Measurements from ENCODE around the gene MGAT1.

MGAT1 gene

GRCh38 chr5:180823346-180823745 lies 20.7 kb upstream of the MGAT1 start:
- TF ChIP-seq CSDC2 (CRISPR knock-in tag; IDR thresholded peaks at IDR 0.05) (no peak), BACH2 (CRISPR knock-in tag; IDR thresholded peaks at IDR 0.05; ENCODE audit: borderline replicate concordance) (no peak), ZFP3 (CRISPR knock-in tag; IDR thresholded peaks at IDR 0.05) (no peak), RARB (CRISPR knock-in tag; IDR thresholded peaks at IDR 0.05) (no peak), TSHZ2 (CRISPR knock-in tag; IDR thresholded peaks at IDR 0.05) (no peak), ZNF70 (CRISPR knock-in tag; IDR thresholded peaks at IDR 0.05) (no peak), PPARA (CRISPR knock-in tag; IDR thresholded peaks at IDR 0.05; ENCODE audit: borderline replicate concordance) (no peak), ZNF8 (CRISPR knock-in tag; IDR thresholded peaks at IDR 0.05) (no peak), ESRRG (CRISPR knock-in tag; IDR thresholded peaks at IDR 0.05) (no peak)
- ATAC-seq = no peak

GRCh38 chr5:180821538-180821937 lies 18.9 kb upstream of the MGAT1 start:
- no peak for TF ChIP-seq ZFP30 (CRISPR knock-in tag; IDR thresholded peaks at IDR 0.05)
- TF ChIP-seq ZNF565 (CRISPR knock-in tag; conservative IDR thresholded peaks at IDR 0.05; ENCODE audit: low read depth) = no peak
- no peak for TF ChIP-seq ISL1 (CRISPR knock-in tag; IDR thresholded peaks at IDR 0.05)
- TF ChIP-seq, protein P1, sequence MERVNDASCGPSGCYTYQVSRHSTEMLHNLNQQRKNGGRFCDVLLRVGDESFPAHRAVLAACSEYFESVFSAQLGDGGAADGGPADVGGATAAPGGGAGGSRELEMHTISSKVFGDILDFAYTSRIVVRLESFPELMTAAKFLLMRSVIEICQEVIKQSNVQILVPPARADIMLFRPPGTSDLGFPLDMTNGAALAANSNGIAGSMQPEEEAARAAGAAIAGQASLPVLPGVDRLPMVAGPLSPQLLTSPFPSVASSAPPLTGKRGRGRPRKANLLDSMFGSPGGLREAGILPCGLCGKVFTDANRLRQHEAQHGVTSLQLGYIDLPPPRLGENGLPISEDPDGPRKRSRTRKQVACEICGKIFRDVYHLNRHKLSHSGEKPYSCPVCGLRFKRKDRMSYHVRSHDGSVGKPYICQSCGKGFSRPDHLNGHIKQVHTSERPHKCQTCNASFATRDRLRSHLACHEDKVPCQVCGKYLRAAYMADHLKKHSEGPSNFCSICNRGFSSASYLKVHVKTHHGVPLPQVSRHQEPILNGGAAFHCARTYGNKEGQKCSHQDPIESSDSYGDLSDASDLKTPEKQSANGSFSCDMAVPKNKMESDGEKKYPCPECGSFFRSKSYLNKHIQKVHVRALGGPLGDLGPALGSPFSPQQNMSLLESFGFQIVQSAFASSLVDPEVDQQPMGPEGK (CRISPR knock-in tag; IDR thresholded peaks at IDR 0.05; ENCODE audit: borderline replicate concordance) = no peak
- no peak for TF ChIP-seq ARNTL (CRISPR knock-in tag; IDR thresholded peaks at IDR 0.05; ENCODE audit: borderline replicate concordance, low read depth)
- no peak for TF ChIP-seq ESRRG (CRISPR knock-in tag; IDR thresholded peaks at IDR 0.05)
- no peak for TF ChIP-seq TOX (CRISPR knock-in tag; IDR thresholded peaks at IDR 0.05; ENCODE audit: borderline replicate concordance)
- no peak for TF ChIP-seq ZFP3 (CRISPR knock-in tag; IDR thresholded peaks at IDR 0.05)
- no peak for TF ChIP-seq SNAI2 (CRISPR knock-in tag; IDR thresholded peaks at IDR 0.05)
- TF ChIP-seq BACH2 (CRISPR knock-in tag; IDR thresholded peaks at IDR 0.05; ENCODE audit: borderline replicate concordance) = no peak
- TF ChIP-seq TSHZ2 (CRISPR knock-in tag; IDR thresholded peaks at IDR 0.05) = no peak
- no peak for TF ChIP-seq OSR1 (CRISPR knock-in tag; IDR thresholded peaks at IDR 0.05)
- no peak for TF ChIP-seq GLIS3 (CRISPR knock-in tag; IDR thresholded peaks at IDR 0.05)
- TF ChIP-seq CSDC2 (CRISPR knock-in tag; IDR thresholded peaks at IDR 0.05) = no peak
- TF ChIP-seq ZNF8 (CRISPR knock-in tag; IDR thresholded peaks at IDR 0.05) = no peak
- no peak for TF ChIP-seq RARB (CRISPR knock-in tag; IDR thresholded peaks at IDR 0.05)
- TF ChIP-seq PPARA (CRISPR knock-in tag; IDR thresholded peaks at IDR 0.05; ENCODE audit: borderline replicate concordance) = no peak
- no peak for TF ChIP-seq ZNF70 (CRISPR knock-in tag; IDR thresholded peaks at IDR 0.05)
- TF ChIP-seq POU6F1 (CRISPR knock-in tag; IDR thresholded peaks at IDR 0.05; ENCODE audit: borderline replicate concordance, low read depth) = no peak
- ATAC-seq = no peak

DNA sequence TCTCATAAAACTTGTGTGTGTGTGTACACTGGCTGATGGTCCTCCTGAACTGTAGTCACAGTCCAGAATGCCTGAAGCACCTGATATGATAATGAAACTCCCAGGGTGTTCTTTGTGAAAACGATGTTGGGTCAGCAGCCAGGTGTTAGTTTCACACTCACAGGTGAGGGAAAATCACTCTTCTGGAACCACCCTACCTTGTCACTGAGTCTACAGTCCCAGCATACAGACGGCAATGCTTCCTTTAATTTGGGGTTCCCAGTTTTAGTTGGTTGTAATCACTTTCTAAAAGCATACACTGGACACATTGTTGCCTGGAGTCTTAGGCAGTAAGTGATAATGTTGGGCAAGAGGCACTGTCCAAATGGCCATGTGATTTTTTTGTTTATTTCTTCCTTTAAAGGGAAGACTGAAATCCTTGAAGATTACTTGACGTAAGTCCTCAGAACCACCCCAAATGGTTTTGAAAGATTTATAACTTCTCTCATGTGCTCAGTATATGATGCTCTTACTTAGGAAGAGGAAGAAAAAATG lies 18.2 kb upstream of the MGAT1 start:
- no peak for ATAC-seq
- TF ChIP-seq TSHZ2 (CRISPR knock-in tag; IDR thresholded peaks at IDR 0.05) (no peak), PPARA (CRISPR knock-in tag; IDR thresholded peaks at IDR 0.05; ENCODE audit: borderline replicate concordance) (no peak), BACH2 (CRISPR knock-in tag; IDR thresholded peaks at IDR 0.05; ENCODE audit: borderline replicate concordance) (no peak), TOX (CRISPR knock-in tag; IDR thresholded peaks at IDR 0.05; ENCODE audit: borderline replicate concordance) (no peak), ESRRG (CRISPR knock-in tag; IDR thresholded peaks at IDR 0.05) (no peak), GLIS3 (CRISPR knock-in tag; IDR thresholded peaks at IDR 0.05) (no peak), ZFP3 (CRISPR knock-in tag; IDR thresholded peaks at IDR 0.05) (no peak), OSR1 (CRISPR knock-in tag; IDR thresholded peaks at IDR 0.05) (no peak), CSDC2 (CRISPR knock-in tag; IDR thresholded peaks at IDR 0.05) (no peak), RARB (CRISPR knock-in tag; IDR thresholded peaks at IDR 0.05) (no peak), ZNF70 (CRISPR knock-in tag; IDR thresholded peaks at IDR 0.05) (no peak)
- TF ChIP-seq, protein P1 (CRISPR knock-in tag; IDR thresholded peaks at IDR 0.05; ENCODE audit: borderline replicate concordance) = no peak
